Naive thymus-derived CD4-positive, alpha-beta T cell (primary cell): ENCODE measurements around the gene RMDN3. TPM values are rescaled to one million over a fixed set of nuclear protein-coding genes. Genes with fewer than 3 reads are reported as not detected.

Experiments
- ATAC-seq: fragments of 150-1000 bp; cut with Tn5 transposase; 2 replicates; pipeline ENCODE4 v1.10.0; 2021; ENCODE audit warnings: mild to moderate bottlenecking, moderate library complexity
- CTCF ChIA-PET: fragments of 350-600 bp; sonication (Branson Sonifier 250); formaldehyde crosslinking; loops from one replicate; lab custom pipeline; 2021; ENCODE audit warnings: antibody characterized with exemption; lab: Charles Lee
- POLR2A ChIA-PET: fragments of 350-600 bp; sonication (Branson Sonifier 250); formaldehyde crosslinking; loops from one replicate; lab custom pipeline; 2021; ENCODE audit warnings: antibody characterized with exemption, inconsistent platforms; lab: Charles Lee
- DNase-seq, 9 donors: peaks; one replicate each; pipeline versions ENCODE4 v3.0.0 to v3.0.0-alpha.2; 2020 to 2022; ENCODE audit warnings: mixed read lengths in 1 of 9
- H3K27ac ChIP-seq: one replicate; pipeline ENCODE4 v1.7.0; 2013; ENCODE audit warnings: mild to moderate bottlenecking, low read depth, low read length, moderate library complexity
- H3K27me3 ChIP-seq, 2 donors: one replicate each; pipeline ENCODE4 v1.7.0; 2013; ENCODE audit warnings: low read length in 2 of 2, mild to moderate bottlenecking in 2 of 2, moderate library complexity in 2 of 2; ENCODE audit not compliant: control insufficient read depth in 2 of 2, insufficient read depth in 2 of 2
- H3K36me3 ChIP-seq, 3 experiments: 1 replicate in 2 of 3; 2 replicates in 1 of 3; pipeline ENCODE4 v1.7.0; 2013; ENCODE audit warnings: low read length in 3 of 3, mild to moderate bottlenecking in 3 of 3, moderate library complexity in 1 of 3; ENCODE audit not compliant: insufficient read depth in 3 of 3, control insufficient read depth in 2 of 3
- H3K4me1 ChIP-seq, 2 donors: one replicate each; pipeline ENCODE4 v1.7.0; 2013; ENCODE audit warnings: low read length in 2 of 2, mild to moderate bottlenecking in 2 of 2, moderate library complexity in 1 of 2; ENCODE audit not compliant: control insufficient read depth in 2 of 2, insufficient read depth in 2 of 2
- H3K4me3 ChIP-seq: 2 replicates; pipeline ENCODE4 v1.7.0; 2013; ENCODE audit warnings: mild to moderate bottlenecking, low read length
- H3K9me3 ChIP-seq, 3 experiments: 1 replicate in 2 of 3; 2 replicates in 1 of 3; pipeline ENCODE4 v1.7.0; 2013; ENCODE audit warnings: low read length in 3 of 3; ENCODE audit not compliant: control insufficient read depth in 2 of 3
- H3K27ac Mint-ChIP-seq, 9 donors: one replicate each; pipeline ENCODE4 v1.8.0; 2020 to 2022; ENCODE audit warnings: mixed read lengths in 9 of 9, mild to moderate bottlenecking in 8 of 9, moderate library complexity in 5 of 9, inconsistent platforms in 2 of 9
- H3K27me3 Mint-ChIP-seq, 5 donors: one replicate each; pipeline ENCODE4 v1.8.0; 2021 to 2022; ENCODE audit warnings: mixed read lengths in 5 of 5, mild to moderate bottlenecking in 1 of 5
- H3K36me3 Mint-ChIP-seq, 5 donors: one replicate each; pipeline ENCODE4 v1.8.0; 2020 to 2022; ENCODE audit warnings: mixed read lengths in 5 of 5, mild to moderate bottlenecking in 3 of 5, inconsistent platforms in 1 of 5
- H3K4me1 Mint-ChIP-seq, 7 donors: one replicate each; pipeline ENCODE4 v1.8.0; 2020 to 2022; ENCODE audit warnings: mixed read lengths in 7 of 7, mild to moderate bottlenecking in 3 of 7, inconsistent platforms in 1 of 7
- H3K4me3 Mint-ChIP-seq, 10 donors: one replicate each; pipeline ENCODE4 v1.8.0; 2020 to 2022; ENCODE audit warnings: mild to moderate bottlenecking in 10 of 10, mixed read lengths in 10 of 10, moderate library complexity in 6 of 10, inconsistent platforms in 2 of 10
- H3K9me3 Mint-ChIP-seq, 11 donors: one replicate each; pipeline ENCODE4 v1.8.0; 2020 to 2022; ENCODE audit warnings: mixed read lengths in 11 of 11, mild to moderate bottlenecking in 4 of 11, inconsistent platforms in 1 of 11, moderate library complexity in 1 of 11
- intact Hi-C, 2 donors: fragments of 100-400 bp; cut with micrococcal nuclease; formaldehyde crosslinking; loops; one replicate each; pipeline ENCODE4 v1.15.1; 2023
- polyA plus RNA-seq, 2 donors: library from polyadenylated mRNA; unstranded; fragments of 300-500 nt; fragmentation: Illumina TruSeq; gene quantifications; one replicate each; pipeline ENCODE4 v1.2.3, GENCODE V29; 2021
- total RNA-seq, 6 experiments: library from RNA in 5 of 6; stranded (reverse) in 5 of 6; gene quantifications; 1 replicate in 5 of 6; 2 replicates in 1 of 6; pipeline ENCODE4 v1.2.3 and lab custom pipeline; 2021 to 2026

The RMDN3 gene
- total and polyA plus RNA-seq, 7 experiments from 2014 or later, result 15.7 to 44.0 (median 21.6) TPM

GRCh38 chr15:40775740-40776536 lies 20.9 kb upstream of the RMDN3 start:
- ChIA-PET POLR2A (interaction anchor here (1.2 kb wide), 1 partner anchor 81 kb away, joined by 3 read pairs; the partner anchor contains the start of gene RAD51), CTCF (interaction anchor here (0.6 kb wide), 1 partner anchor 375 kb away, joined by 5 read pairs; no protein-coding TSS in a partner anchor)
- Mint-ChIP-seq H3K36me3 (peaks cover 3 to 32% (median 11%) of the 10 kb centered on the region in 5 donors), H3K27me3 (no peaks in the 10 kb centered on the region), H3K27ac (peak overlapping the region in 1 of 9 donors; percentile 65), H3K4me1 (peaks cover 0 to 13% (median 0%) of the 10 kb centered on the region in 7 donors), H3K9me3 (no peaks in the 10 kb centered on the region), H3K4me3 (no peak overlapping the region)
- DNase-seq (no peak), ATAC-seq (no peak)
- H3K9me3 ChIP-seq, result no peaks in the 10 kb centered on the region
- no peaks in the 10 kb centered on the region for H3K27me3 ChIP-seq
- intact Hi-C loops, result no loop called here
- H3K4me3 ChIP-seq, result no peak overlapping the region
- H3K4me1 ChIP-seq, result peaks cover 0 to 11% of the 10 kb centered on the region in 2 donors
- no peak overlapping the region for H3K27ac ChIP-seq
- H3K36me3 ChIP-seq, result peaks cover 7 to 87% (median 18%) of the 10 kb centered on the region in 3 experiments

GRCh38 chr15:40775007-40775406 lies 20.0 kb upstream of the RMDN3 start:
- DNase-seq, result no peak
- H3K27ac ChIP-seq, result no peak overlapping the region
- H3K36me3 ChIP-seq, result peaks cover 7 to 83% (median 18%) of the 10 kb centered on the region in 3 experiments
- no peaks in the 10 kb centered on the region for H3K27me3 ChIP-seq
- Mint-ChIP-seq H3K4me3 (no peak overlapping the region), H3K27me3 (no peaks in the 10 kb centered on the region), H3K9me3 (no peaks in the 10 kb centered on the region), H3K36me3 (peaks cover 3 to 32% (median 11%) of the 10 kb centered on the region in 5 donors), H3K4me1 (peaks cover 3 to 16% (median 4%) of the 10 kb centered on the region in 7 donors), H3K27ac (peak overlapping the region in 1 of 9 donors; percentile 62)
- no peak overlapping the region for H3K4me3 ChIP-seq
- peaks cover 0 to 11% of the 10 kb centered on the region in 2 donors for H3K4me1 ChIP-seq
- H3K9me3 ChIP-seq, result no peaks in the 10 kb centered on the region
- ATAC-seq, result no peak
- intact Hi-C loops, result no loop called here
- ChIA-PET CTCF (no interaction called here), POLR2A (no interaction called here)

- Mint-ChIP-seq H3K4me3 (no peak overlapping the region), H3K27ac (peak overlapping the region in 1 of 9 donors; percentile 33), H3K27me3 (no peaks in the 10 kb centered on the region), H3K4me1 (peaks cover 13 to 27% (median 15%) of the 10 kb centered on the region in 7 donors), H3K36me3 (peaks cover under 1 to 25% (median 8%) of the 10 kb centered on the region in 5 donors), H3K9me3 (no peaks in the 10 kb centered on the region)
- H3K36me3 ChIP-seq, result peaks cover 4 to 72% (median 18%) of the 10 kb centered on the region in 3 experiments
- intact Hi-C loops, result no loop called here
- DNase-seq, result no peak
- ChIA-PET CTCF (interaction anchor here (1.0 kb wide), 1 partner anchor 8 kb away, joined by 3 read pairs; no protein-coding TSS in a partner anchor), POLR2A (no interaction called here)
- H3K4me3 ChIP-seq, result no peak overlapping the region
- H3K27ac ChIP-seq, result no peak overlapping the region
- no peaks in the 10 kb centered on the region for H3K27me3 ChIP-seq
- H3K4me1 ChIP-seq, result peaks cover 11% of the 10 kb centered on the region in 2 donors
- H3K9me3 ChIP-seq, result no peaks in the 10 kb centered on the region
- ATAC-seq, result no peak
Measured at GRCh38 chr15:40773902-40774301, 18.8 kb upstream of the RMDN3 start.

DNA sequence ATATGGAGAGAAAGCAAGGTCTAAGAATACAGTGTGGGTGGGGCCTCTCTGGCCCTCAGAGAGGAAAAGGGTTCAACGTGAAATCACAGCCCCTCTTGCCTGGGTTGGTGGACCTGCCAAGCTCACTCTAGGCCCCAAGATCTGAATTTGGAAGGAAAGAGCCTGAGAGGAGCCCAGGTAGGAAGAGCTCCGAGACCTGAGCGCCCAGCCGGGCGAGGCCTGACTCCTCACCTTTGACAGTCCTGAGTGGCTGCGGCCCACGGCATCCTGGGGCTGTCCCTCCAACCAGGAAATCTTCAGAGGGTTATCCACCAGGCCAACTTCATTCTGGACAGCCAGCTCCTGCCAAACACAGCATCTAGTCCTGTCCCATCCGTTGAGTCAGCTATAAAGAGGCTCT lies 18.4 kb upstream of the RMDN3 start:
- no peak overlapping the region for H3K4me3 ChIP-seq
- CTCF ChIA-PET, result interaction anchor here (1.0 kb wide), 1 partner anchor 9 kb away, joined by 3 read pairs; no protein-coding TSS in a partner anchor
- H3K4me1 ChIP-seq, result peaks cover 11 to 15% of the 10 kb centered on the region in 2 donors
- POLR2A ChIA-PET, result no interaction called here
- H3K27ac ChIP-seq, result no peak overlapping the region
- peak overlapping the region in 2 of 9 donors; percentile 13 to 33 for H3K27ac Mint-ChIP-seq
- intact Hi-C loops, result no loop called here
- no peaks in the 10 kb centered on the region for H3K27me3 Mint-ChIP-seq
- ATAC-seq, result no peak
- no peaks in the 10 kb centered on the region for H3K9me3 ChIP-seq
- no peak overlapping the region for H3K4me3 Mint-ChIP-seq
- no peaks in the 10 kb centered on the region for H3K27me3 ChIP-seq
- H3K4me1 Mint-ChIP-seq, result peaks cover 17 to 31% (median 19%) of the 10 kb centered on the region in 7 donors
- peaks cover 0 to 24% (median 8%) of the 10 kb centered on the region in 5 donors for H3K36me3 Mint-ChIP-seq
- H3K36me3 ChIP-seq, result peaks cover 0 to 68% (median 18%) of the 10 kb centered on the region in 3 experiments
- no peak for DNase-seq
- H3K9me3 Mint-ChIP-seq, result no peaks in the 10 kb centered on the region

DNA sequence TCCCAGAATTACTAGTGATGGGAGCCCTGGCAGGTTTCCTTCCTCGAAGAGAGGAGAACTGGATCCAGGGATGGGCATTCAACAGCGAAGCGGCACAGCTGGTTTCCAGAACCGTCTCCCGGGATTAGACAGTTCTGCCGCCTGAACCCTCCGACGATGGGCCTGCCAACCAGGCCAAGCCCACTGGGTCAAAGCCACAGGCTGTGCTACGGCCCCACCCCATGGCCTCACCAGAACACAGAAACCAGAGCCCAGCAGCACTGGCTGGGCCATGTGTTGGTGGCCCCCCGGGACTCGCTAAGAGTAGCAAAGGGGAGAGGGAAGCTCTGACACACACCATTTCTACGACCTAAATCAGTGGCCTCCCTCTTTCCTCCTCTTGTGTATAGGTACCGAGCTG lies 17.0 kb upstream of the RMDN3 start:
- intact Hi-C loops, result no loop called here
- DNase-seq (no peak), ATAC-seq (no peak)
- peaks cover 0 to 23% (median 8%) of the 10 kb centered on the region in 5 donors for H3K36me3 Mint-ChIP-seq
- Histone ChIP-seq H3K9me3 (no peaks in the 10 kb centered on the region), H3K4me3 (no peak overlapping the region), H3K4me1 (peaks cover 7 to 17% of the 10 kb centered on the region in 2 donors), H3K27ac (no peak overlapping the region), H3K27me3 (no peaks in the 10 kb centered on the region), H3K36me3 (peaks cover 0 to 68% (median 18%) of the 10 kb centered on the region in 3 experiments)
- POLR2A ChIA-PET, result no interaction called here
- CTCF ChIA-PET, result interaction anchor here (2.1 kb wide), 1 partner anchor 10 kb away, joined by 10 read pairs; no protein-coding TSS in a partner anchor
- H3K4me3 Mint-ChIP-seq, result no peak overlapping the region
- no peaks in the 10 kb centered on the region for H3K27me3 Mint-ChIP-seq
- H3K9me3 Mint-ChIP-seq, result no peaks in the 10 kb centered on the region
- peak overlapping the region in 1 of 9 donors; percentile 36 for H3K27ac Mint-ChIP-seq
- H3K4me1 Mint-ChIP-seq, result peaks cover 19 to 33% (median 24%) of the 10 kb centered on the region in 7 donors

- ATAC-seq, result no peak
Measured at GRCh38 chr15:40771242-40771641, 16.2 kb upstream of the RMDN3 start.

More at GRCh38 chr15:40771242-40771641, 16.2 kb upstream of the RMDN3 start:
- ChIA-PET POLR2A (interaction anchor here (2.7 kb wide), 1 partner anchor 76 kb away, joined by 13 read pairs; the partner anchor contains the start of gene RAD51), CTCF (interaction anchor here (0.6 to 2.1 kb wide), 2 partner anchors 11 to 18 kb away, joined by 3 to 10 read pairs; no protein-coding TSS in a partner anchor)
- no peak overlapping the region for H3K4me3 Mint-ChIP-seq
- H3K4me1 Mint-ChIP-seq, result peaks cover 17 to 29% (median 23%) of the 10 kb centered on the region in 7 donors
- H3K27me3 Mint-ChIP-seq, result no peaks in the 10 kb centered on the region
- H3K4me1 ChIP-seq, result peaks cover 0 to 17% of the 10 kb centered on the region in 2 donors
- DNase-seq, result no peak
- peaks cover 0 to 16% (median 8%) of the 10 kb centered on the region in 5 donors for H3K36me3 Mint-ChIP-seq
- H3K9me3 Mint-ChIP-seq, result no peaks in the 10 kb centered on the region
- no peak overlapping the region for H3K27ac ChIP-seq
- peaks cover 0 to 63% (median 18%) of the 10 kb centered on the region in 3 experiments for H3K36me3 ChIP-seq
- no peak overlapping the region for H3K4me3 ChIP-seq
- H3K27me3 ChIP-seq, result no peaks in the 10 kb centered on the region
- intact Hi-C loops, result no loop called here
- peak overlapping the region in 1 of 9 donors; percentile 25 for H3K27ac Mint-ChIP-seq
- no peaks in the 10 kb centered on the region for H3K9me3 ChIP-seq
